OCI-LY7 (cell line): ENCODE results near the gene RACGAP1.

Experiments
- CTCF ChIP-seq: fragments of 200-600 bp; sonication (generic); conservative IDR thresholded peaks from 2 replicates; pipeline ENCODE4 v1.5.1; 2014; ENCODE audit warnings: mild to moderate bottlenecking, antibody characterized with exemption, low read length, moderate library complexity, mixed read lengths
- EZH2phosphoT487 ChIP-seq: fragments of 200-600 bp; sonication (generic); IDR thresholded peaks from 2 replicates; pipeline ENCODE4 v1.6.1; 2018; ENCODE audit warnings: low read depth, borderline replicate concordance, mild to moderate bottlenecking, mixed run types, antibody characterized with exemption, low read length, moderate library complexity, mixed read lengths

GRCh38 chr12:50021031-50021430 is 4.3 kb downstream of the RACGAP1 start:
- TF ChIP-seq CTCF (no peak), EZH2phosphoT487 (no peak)
